Hepatocyte (in vitro differentiated cells): ENCODE data around the gene ADTRP. TPM values are rescaled to one million over a fixed set of nuclear protein-coding genes. Genes with fewer than 3 reads are reported as not detected.

ENCODE experiments used
- DNase-seq: peaks from one replicate; pipeline ENCODE4 v3.0.0-alpha.2; 2016; ENCODE audit warnings: low spot score
- H2AFZ ChIP-seq: fragments of 200-600 bp; sonication (generic); 2 replicates; pipeline ENCODE4 v1.6.0; 2016; ENCODE audit warnings: antibody characterized with exemption, mild to moderate bottlenecking
- H3K27ac ChIP-seq: fragments of 200-600 bp; sonication (generic); 2 replicates; pipeline ENCODE4 v1.5.1; 2016; ENCODE audit warnings: mild to moderate bottlenecking
- H3K27me3 ChIP-seq: fragments of 200-600 bp; sonication (generic); 2 replicates; pipeline ENCODE4 v1.6.1; 2016
- H3K36me3 ChIP-seq: fragments of 200-600 bp; sonication (generic); replicated peaks from 2 replicates; pipeline ENCODE4 v1.5.1; 2016; ENCODE audit warnings: low read depth; ENCODE audit not compliant: insufficient read depth
- H3K4me1 ChIP-seq: fragments of 200-600 bp; sonication (generic); 2 replicates; pipeline ENCODE4 v1.5.1; 2016; ENCODE audit warnings: mild to moderate bottlenecking, moderate library complexity; ENCODE audit not compliant: insufficient read depth
- H3K4me2 ChIP-seq: fragments of 200-600 bp; sonication (generic); 2 replicates; pipeline ENCODE4 v1.6.0; 2016
- H3K4me3 ChIP-seq: fragments of 200-600 bp; sonication (generic); 2 replicates; pipeline ENCODE4 v1.5.1; 2016; ENCODE audit warnings: mild to moderate bottlenecking
- H3K79me2 ChIP-seq: fragments of 200-600 bp; sonication (generic); 2 replicates; pipeline ENCODE4 v1.6.0; 2017; ENCODE audit warnings: mild to moderate bottlenecking
- H3K9me2 ChIP-seq: fragments of 200-600 bp; sonication (generic); replicated peaks from 2 replicates; pipeline ENCODE4 v1.6.0; 2017; ENCODE audit warnings: mild to moderate bottlenecking; ENCODE audit not compliant: insufficient read depth
- H3K9me3 ChIP-seq: fragments of 200-600 bp; sonication (generic); 2 replicates; pipeline ENCODE4 v1.5.1; 2016; ENCODE audit warnings: low read depth, mild to moderate bottlenecking
- H4K20me1 ChIP-seq: fragments of 200-600 bp; sonication (generic); 2 replicates; pipeline ENCODE4 v1.6.0; 2016; ENCODE audit warnings: mild to moderate bottlenecking; ENCODE audit not compliant: insufficient read depth, poor library complexity, severe bottlenecking
- CTCF ChIP-seq: fragments of 200-600 bp; sonication (generic); IDR thresholded peaks from 2 replicates; pipeline ENCODE4 v1.5.1; 2016; ENCODE audit warnings: antibody characterized with exemption, mild to moderate bottlenecking; ENCODE audit not compliant: poor library complexity
- EZH2 ChIP-seq: fragments of 200-600 bp; sonication (generic); IDR thresholded peaks from 2 replicates; pipeline ENCODE4 v1.6.1; 2016; ENCODE audit warnings: antibody characterized with exemption, mild to moderate bottlenecking, borderline replicate concordance
- EZH2phosphoT487 ChIP-seq: fragments of 200-600 bp; sonication (generic); IDR thresholded peaks from one replicate; pipeline ENCODE4 v1.6.1; 2018; ENCODE audit warnings: antibody characterized with exemption, mild to moderate bottlenecking, low read depth, moderate library complexity; ENCODE audit not compliant: unreplicated experiment, severe bottlenecking
- WGBS: methylation state at CpG from one replicate; pipeline ENCODE4 v1.1.6; 2016; ENCODE audit warnings: low lambda C conversion rate; ENCODE audit errors: missing lambda C conversion rate; 5-methylcytosine and 5-hydroxymethylcytosine counted together
- polyA plus RNA-seq: library from polyadenylated mRNA; unstranded; fragments of >200 nt; fragmentation: Nextera tagmentation; extraction: Ambion mirVana; gene quantifications from 2 replicates; pipeline ENCODE4 v1.2.1, GENCODE V29; 2016
- total RNA-seq: library from RNA; depleted of rRNA; stranded (reverse); fragments of >200 nt; gene quantifications from 2 replicates; pipeline ENCODE4 v1.2.3, GENCODE V29; 2014

Gene ADTRP
- total and polyA plus RNA-seq, 2 experiments from 2014 or later, result 4.1 to 9.8 TPM

- no peaks in the 10 kb centered on the region for H3K9me3 ChIP-seq
- H3K79me2 ChIP-seq, result no peaks in the 10 kb centered on the region
- no peaks in the 10 kb centered on the region for H3K27me3 ChIP-seq
- no peak for TF ChIP-seq EZH2phosphoT487
- no peak for TF ChIP-seq CTCF
- no peak for TF ChIP-seq EZH2
- no peak for DNase-seq
- WGBS, result 19% methylated on average over 1 of the region's 1 CpG
- no peaks in the 10 kb centered on the region for H3K36me3 ChIP-seq
- H3K9me2 ChIP-seq, result no peaks in the 10 kb centered on the region
- H3K4me1 ChIP-seq, result peaks cover 15% of the 10 kb centered on the region
- no peak overlapping the region for H3K27ac ChIP-seq
- no peak overlapping the region for H3K4me2 ChIP-seq
- H4K20me1 ChIP-seq, result no peaks in the 10 kb centered on the region
- no peak overlapping the region for H2AFZ ChIP-seq
- H3K4me3 ChIP-seq, result no peak overlapping the region
Observed at GRCh38 chr6:11798096-11798495, 19.5 kb upstream of the ADTRP start.

- H2AFZ ChIP-seq, result no peak overlapping the region
- H3K4me3 ChIP-seq, result no peak overlapping the region
- no peaks in the 10 kb centered on the region for H3K79me2 ChIP-seq
- H3K9me2 ChIP-seq, result no peaks in the 10 kb centered on the region
- H3K9me3 ChIP-seq, result no peaks in the 10 kb centered on the region
- WGBS, result 94% methylated on average over 5 of the region's 5 CpGs
- H3K4me2 ChIP-seq, result no peak overlapping the region
- no peaks in the 10 kb centered on the region for H3K27me3 ChIP-seq
- no peak overlapping the region for H3K27ac ChIP-seq
- peaks cover 8% of the 10 kb centered on the region for H3K4me1 ChIP-seq
- TF ChIP-seq EZH2, result no peak
- no peaks in the 10 kb centered on the region for H3K36me3 ChIP-seq
- H4K20me1 ChIP-seq, result no peaks in the 10 kb centered on the region
- DNase-seq, result no peak
Observed at GRCh38 chr6:11796829-11797228, 18.2 kb upstream of the ADTRP start.

GRCh38 chr6:11795403-11795802 lies 16.8 kb upstream of the ADTRP start:
- Histone ChIP-seq H3K9me3 (no peaks in the 10 kb centered on the region), H3K79me2 (no peaks in the 10 kb centered on the region), H3K4me3 (peak overlapping the region; percentile 5), H3K27me3 (no peaks in the 10 kb centered on the region), H3K36me3 (no peaks in the 10 kb centered on the region), H3K27ac (peak overlapping the region; percentile 84), H3K4me1 (peaks cover 8% of the 10 kb centered on the region), H3K4me2 (peak overlapping the region; percentile 61), H3K9me2 (no peaks in the 10 kb centered on the region), H4K20me1 (no peaks in the 10 kb centered on the region), H2AFZ (peak overlapping the region; percentile 48)
- TF ChIP-seq CTCF (no peak), EZH2 (no peak), EZH2phosphoT487 (no peak)
- peak; percentile 19 for DNase-seq
- WGBS, result 68% methylated on average over 4 of the region's 4 CpGs

GRCh38 chr6:11793277-11793676 lies 14.7 kb upstream of the ADTRP start:
- peaks cover 8% of the 10 kb centered on the region for H3K4me1 ChIP-seq
- no peaks in the 10 kb centered on the region for H3K27me3 ChIP-seq
- H3K4me2 ChIP-seq, result no peak overlapping the region
- no peaks in the 10 kb centered on the region for H3K9me2 ChIP-seq
- no peak overlapping the region for H3K27ac ChIP-seq
- no peak overlapping the region for H2AFZ ChIP-seq
- no peaks in the 10 kb centered on the region for H3K79me2 ChIP-seq
- no peaks in the 10 kb centered on the region for H3K36me3 ChIP-seq
- H4K20me1 ChIP-seq, result no peaks in the 10 kb centered on the region
- TF ChIP-seq CTCF, result no peak
- no peak for TF ChIP-seq EZH2phosphoT487
- no peak for TF ChIP-seq EZH2
- DNase-seq, result no peak
- WGBS, result 92% methylated on average over 1 of the region's 1 CpG
- H3K9me3 ChIP-seq, result no peaks in the 10 kb centered on the region
- no peak overlapping the region for H3K4me3 ChIP-seq
